Esophagus squamous epithelium (tissue), 4 donors: Measurements from ENCODE around the gene ARHGAP27.

Experiments
- POLR2A ChIP-seq, 4 donors: fragments of 450-650 bp; IDR thresholded peaks; one replicate each; pipeline ENCODE4 v1.6.1; 2017; ENCODE audit warnings: antibody characterized with exemption in 4 of 4, mild to moderate bottlenecking in 4 of 4, moderate library complexity in 3 of 4
- TF ChIP-seq, protein P1 (sequence below), 6 experiments: fragments of 450-650 bp in 4 of 6; fragments of 200-600 bp in 2 of 6; sonication (generic) in 2 of 6; IDR thresholded peaks; one replicate each; pipeline ENCODE4 v1.5.1; 2016 to 2019; ENCODE audit warnings: antibody characterized with exemption in 6 of 6, mild to moderate bottlenecking in 4 of 6, moderate library complexity in 4 of 6

DNA sequence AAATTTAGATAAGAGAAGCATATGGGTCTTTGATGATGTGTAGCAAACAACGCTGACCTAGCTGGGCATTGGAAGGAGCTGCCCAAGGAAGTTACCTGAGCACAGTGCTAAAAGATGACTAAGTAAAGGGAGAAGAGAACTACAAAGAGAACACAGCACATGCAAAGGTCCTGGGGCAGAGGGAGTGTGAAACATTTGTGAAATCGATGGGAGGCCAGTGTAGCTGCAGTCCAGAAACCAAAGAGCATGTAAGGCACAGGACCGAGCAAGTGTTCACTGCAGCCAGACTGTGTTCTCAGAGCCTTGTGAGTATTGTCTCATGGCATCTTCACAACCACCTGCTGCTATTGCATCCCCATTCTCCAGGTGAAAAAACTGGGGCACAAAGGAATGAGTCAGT, 44.9 kb downstream of the ARHGAP27 start:
- TF ChIP-seq, protein P1, sequence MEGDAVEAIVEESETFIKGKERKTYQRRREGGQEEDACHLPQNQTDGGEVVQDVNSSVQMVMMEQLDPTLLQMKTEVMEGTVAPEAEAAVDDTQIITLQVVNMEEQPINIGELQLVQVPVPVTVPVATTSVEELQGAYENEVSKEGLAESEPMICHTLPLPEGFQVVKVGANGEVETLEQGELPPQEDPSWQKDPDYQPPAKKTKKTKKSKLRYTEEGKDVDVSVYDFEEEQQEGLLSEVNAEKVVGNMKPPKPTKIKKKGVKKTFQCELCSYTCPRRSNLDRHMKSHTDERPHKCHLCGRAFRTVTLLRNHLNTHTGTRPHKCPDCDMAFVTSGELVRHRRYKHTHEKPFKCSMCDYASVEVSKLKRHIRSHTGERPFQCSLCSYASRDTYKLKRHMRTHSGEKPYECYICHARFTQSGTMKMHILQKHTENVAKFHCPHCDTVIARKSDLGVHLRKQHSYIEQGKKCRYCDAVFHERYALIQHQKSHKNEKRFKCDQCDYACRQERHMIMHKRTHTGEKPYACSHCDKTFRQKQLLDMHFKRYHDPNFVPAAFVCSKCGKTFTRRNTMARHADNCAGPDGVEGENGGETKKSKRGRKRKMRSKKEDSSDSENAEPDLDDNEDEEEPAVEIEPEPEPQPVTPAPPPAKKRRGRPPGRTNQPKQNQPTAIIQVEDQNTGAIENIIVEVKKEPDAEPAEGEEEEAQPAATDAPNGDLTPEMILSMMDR (IDR thresholded peaks at IDR 0.05): no peak
- TF ChIP-seq POLR2A (IDR thresholded peaks at IDR 0.05): no peak
